Stimulated activated naive CD4-positive, alpha-beta T cell treated with Interleukin-2 at 50 U/mL for 16 hours (primary cell): ENCODE measurements around the gene RTKN.
"Not testable (repeated sequence)": the region's sequence is repeated elsewhere in the genome, so short reads cannot be mapped to it uniquely, and the experiment has no call there.

ENCODE experiments used
- DNase-seq: peaks from one replicate; lab custom pipeline; 2025; lab: John Stamatoyannopoulos, UW

The RTKN gene

DNA sequence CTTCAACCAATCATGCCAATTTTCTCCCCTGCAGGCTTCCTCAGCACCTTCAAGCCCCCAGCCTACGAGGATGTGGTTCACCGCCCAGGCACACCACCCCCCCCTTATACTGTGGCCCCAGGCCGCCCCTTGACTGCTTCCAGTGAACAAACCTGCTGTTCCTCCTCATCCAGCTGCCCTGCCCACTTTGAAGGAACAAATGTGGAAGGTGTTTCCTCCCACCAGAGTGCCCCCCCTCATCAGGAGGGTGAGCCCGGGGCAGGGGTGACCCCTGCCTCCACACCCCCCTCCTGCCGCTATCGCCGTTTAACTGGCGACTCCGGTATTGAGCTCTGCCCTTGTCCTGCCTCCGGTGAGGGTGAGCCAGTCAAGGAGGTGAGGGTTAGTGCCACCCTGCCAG, 18.4 kb upstream of the RTKN start:
- DNase-seq, result not testable (repeated sequence)

DNA sequence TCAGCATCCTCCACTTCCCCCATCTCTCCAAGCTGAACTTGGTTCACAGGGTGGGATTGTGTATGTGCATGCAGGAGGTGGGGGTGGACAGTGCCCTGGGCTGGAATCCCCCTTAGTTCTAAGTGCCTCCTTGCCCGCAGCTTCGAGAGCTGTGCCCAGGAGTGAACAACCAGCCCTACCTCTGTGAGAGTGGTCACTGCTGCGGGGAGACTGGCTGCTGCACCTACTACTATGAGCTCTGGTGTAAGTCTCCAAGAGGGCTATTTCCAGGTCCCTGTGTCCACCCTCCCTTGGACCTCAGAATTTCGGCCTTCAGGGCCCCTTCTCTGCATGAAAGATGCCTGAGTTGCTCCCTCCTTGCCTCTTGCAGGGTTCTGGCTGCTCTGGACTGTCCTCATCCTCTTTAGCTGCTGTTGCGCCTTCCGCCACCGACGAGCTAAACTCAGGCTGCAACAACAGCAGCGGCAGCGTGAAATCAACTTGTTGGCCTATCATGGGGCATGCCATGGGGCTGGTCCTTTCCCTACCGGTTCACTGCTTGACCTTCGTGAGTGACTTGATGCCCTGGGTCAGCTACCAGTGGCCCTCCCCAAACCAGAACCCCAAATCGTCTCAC, 17.9 kb upstream of the RTKN start:
- not testable (repeated sequence) for DNase-seq

DNA sequence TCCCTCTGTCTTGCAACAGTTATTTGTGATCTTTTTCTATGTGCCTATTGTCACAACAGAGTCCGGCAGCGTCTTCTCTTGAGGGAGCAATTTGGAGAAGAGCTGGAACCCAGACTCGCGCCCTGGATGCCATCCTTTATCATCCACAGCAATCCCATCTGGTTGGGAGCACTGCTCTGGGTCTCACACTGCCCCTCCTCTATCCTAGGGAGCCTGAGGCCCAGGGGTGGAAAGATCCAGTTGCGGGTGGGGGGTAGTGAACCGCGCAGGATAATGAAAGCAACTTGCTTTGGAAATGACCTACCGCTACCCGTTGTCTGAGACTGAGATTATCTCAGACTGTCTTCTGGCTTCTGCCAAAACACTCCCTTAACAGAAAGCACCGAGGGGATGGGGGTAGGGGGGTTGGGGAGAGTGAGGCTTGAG, 17.2 kb upstream of the RTKN start:
- DNase-seq, result no peak

DNA sequence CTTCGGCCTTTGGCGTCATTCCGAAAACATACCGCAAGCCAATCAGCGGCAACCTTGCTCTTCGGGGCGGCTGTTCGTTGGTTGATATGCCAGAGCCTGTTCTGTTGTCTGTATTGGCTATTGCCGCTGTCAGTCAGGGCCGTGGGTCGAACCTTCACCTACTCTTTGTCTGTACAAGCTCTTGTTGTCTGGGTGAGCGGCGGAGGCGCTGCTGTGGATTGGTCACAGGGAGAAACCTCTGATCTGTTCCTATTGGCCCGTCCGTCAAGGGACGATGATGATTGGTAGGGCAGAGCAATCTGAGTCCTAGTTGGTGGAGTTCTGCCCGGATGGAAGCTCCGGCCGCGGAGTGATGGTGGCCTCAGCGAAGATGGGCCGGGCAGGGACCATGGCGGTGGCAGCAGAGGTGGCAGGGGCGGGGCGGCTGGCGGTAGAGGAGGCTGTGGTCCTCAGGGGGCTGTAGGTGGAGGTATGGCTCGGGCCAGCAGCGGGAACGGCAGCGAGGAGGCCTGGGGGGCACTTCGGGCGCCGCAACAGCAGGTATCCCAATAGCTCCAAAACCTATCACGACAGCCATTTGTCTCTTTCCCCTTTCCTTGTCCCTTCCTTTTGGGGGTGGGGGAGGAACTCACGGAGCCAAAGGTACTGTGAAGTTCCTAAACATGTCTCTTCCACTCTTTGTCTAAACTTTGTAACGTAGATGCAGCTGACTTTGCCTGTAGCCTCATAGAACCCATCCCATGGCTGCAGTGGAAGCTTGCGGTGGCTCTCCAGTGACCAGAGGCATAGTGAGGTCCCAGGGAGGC, 16.6 kb upstream of the RTKN start, which contains the start of gene WBP1:
TSS of gene WBP1 (plus strand) at position 307 of the 806 bp plus-strand sequence. CDS start at position 472, 165 bp downstream.
- DNase-seq, result peak; percentile 99

DNA sequence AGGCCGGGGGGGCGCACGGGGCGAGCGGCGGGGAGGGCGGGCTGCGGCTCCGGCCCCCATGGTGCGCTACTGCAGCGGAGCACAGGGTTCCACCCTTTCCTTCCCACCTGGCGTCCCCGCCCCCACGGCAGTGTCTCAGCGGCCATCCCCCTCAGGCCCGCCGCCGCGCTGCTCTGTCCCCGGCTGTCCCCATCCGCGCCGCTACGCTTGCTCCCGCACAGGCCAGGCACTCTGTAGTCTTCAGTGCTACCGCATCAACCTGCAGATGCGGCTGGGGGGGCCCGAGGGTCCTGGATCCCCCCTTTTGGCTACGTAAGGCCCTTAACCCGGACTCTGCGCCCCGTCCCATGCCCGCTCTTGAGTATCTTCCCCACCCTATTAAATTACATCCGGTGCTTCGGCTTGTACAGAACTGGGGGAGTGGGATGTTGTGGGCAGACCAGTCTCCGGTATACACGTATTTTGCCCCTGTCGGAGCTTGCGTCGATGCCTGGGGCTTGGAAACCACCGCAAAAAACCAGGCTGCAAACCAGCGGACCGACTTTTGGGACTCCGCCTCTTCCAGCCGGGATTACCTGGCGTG, 15.9 kb upstream of the RTKN start:
- peak; percentile 82 for DNase-seq

DNA sequence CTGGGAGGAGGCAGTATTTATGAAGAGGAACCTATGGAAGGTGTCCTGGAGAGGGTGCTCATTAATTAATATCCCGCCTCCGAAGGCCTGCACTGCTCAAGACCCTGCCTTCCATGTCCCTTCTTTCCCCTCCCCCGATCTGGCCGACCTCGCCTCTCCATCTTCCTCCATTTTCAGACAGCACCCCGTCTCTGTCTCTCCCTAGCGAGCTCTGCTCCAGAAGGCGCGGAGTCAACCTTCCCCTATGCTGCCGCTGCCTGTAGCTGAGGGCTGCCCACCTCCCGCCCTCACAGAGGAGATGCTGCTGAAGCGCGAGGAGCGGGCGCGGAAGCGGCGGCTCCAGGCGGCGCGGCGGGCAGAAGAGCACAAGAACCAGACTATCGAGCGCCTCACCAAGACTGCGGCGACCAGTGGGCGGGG, 15.4 kb upstream of the RTKN start:
- no peak for DNase-seq

DNA sequence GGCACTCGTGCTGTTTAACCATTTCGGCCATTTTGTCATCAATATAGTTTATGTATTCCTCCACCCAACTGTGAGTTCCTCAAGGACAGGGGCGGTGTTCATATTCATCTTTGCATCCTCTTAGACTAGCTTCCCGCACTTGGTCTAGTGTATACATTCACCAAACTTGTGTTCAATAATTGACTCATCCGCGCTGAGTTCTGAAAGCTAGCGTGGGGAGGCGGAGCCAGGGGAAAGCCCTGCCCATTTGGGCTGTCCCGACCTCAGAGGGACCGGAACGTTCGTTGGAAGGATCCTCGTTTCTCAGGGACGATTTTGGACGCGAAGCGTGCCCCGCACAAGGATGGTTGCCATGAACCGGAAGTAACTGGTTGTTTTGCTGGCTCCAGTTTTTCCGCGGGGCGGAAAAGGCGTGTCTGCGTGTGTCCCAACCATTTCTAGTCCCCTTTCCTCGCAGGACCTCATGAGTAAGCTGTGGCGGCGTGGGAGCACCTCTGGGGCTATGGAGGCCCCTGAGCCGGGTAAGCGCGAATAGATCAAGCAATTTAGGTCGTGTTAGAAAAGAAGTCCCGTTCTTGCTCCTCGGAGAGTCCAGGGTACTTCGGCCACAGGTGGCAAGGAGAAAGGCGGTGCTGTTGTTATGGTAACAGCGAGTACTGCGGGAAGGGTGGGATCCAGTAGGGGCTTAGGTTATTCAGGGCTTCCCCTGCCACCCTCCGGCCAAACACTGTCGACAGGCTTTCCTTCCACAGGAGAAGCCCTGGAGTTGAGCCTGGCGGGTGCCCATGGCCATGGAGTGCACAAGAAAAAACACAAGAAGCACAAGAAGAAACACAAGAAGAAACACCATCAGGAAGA, 13.1 kb upstream of the RTKN start, which contains the start of gene INO80B:
TSS of gene INO80B (plus strand) at position 434 of the 858 bp plus-strand sequence. CDS start at position 464, 30 bp downstream.
- DNase-seq, result peak; percentile 94

DNA sequence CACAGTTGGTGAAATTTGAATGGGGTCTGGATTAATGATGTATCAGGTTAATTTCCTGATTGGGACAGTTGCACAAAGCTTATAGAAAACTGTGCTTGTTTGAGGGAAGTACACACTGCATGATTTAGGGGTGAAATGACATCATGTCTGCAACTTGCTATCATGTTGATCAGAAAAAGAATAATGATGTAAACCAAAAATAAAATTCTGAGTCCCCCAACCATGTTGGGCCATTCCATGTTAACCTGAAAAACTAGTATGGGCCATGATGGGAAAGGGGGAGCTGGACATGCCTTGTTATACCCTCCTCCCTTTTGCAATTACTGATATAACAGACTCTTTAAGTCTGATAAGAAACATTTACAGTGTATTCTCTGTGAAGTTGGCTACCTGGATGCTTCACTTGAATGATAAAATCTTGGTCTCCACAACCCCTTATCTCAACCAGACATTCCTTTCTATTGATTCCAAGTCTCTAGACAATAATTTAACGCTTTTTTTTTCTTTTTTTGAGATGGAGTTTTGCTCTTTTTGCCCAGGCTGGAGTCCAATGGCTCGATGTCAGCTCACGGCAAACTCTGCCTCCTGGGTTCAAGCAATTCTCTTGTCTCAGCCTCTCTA, 8.9 kb upstream of the RTKN start:
- no peak for DNase-seq

DNA sequence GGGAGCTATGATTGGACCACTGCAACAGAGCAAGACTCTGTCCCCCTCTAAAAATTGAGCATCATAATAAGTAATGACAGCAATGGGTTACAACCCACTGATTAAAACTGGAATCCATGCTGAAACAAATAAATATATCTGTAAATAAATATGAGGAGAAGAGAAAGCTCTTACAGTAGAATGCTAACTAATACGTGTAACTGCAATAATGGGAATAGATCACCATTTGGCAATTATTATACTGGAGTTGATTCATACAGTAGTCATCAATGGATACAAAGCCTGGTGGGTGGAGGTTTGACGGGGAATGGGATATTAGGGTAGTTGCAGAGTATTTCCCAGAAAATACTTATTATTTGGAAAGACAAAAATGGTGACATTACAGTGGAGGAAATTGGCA, 7.0 kb upstream of the RTKN start:
- no peak for DNase-seq

DNA sequence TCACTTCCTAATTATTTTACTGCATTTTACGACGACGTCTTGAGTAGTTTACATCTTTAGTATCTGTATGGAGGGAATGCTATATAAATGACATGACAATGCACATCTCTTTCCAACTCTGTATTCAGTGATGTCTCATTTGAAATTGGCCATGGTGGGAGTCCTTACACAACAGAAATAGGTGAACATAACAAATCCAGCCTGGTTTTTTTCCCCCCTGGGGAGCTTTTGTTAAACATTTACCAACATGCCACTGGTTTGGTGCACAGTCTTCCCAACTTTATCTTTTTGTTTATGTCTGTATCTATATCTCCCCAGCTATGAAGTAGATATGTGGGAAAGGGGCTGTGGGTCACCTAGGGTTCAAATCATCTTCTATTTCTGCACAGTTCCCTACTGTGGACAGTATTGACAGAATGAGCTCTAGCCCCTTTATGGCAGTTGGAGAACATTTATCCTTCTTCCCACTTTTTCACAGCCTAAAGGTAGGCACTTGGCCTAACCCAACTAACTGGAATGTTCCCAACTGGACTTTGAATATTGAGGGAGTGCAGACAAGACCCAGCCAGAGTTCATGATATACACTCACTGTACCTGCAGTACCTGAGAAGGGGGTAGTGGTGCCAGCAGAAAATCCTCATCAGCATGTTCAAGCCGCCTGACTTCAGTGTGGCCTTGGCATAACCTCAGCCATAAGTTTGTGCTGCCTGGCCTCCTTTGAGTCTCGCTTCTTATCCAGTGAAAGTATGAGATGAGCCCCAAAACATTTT, 5.7 kb upstream of the RTKN start:
- no peak for DNase-seq

DNA sequence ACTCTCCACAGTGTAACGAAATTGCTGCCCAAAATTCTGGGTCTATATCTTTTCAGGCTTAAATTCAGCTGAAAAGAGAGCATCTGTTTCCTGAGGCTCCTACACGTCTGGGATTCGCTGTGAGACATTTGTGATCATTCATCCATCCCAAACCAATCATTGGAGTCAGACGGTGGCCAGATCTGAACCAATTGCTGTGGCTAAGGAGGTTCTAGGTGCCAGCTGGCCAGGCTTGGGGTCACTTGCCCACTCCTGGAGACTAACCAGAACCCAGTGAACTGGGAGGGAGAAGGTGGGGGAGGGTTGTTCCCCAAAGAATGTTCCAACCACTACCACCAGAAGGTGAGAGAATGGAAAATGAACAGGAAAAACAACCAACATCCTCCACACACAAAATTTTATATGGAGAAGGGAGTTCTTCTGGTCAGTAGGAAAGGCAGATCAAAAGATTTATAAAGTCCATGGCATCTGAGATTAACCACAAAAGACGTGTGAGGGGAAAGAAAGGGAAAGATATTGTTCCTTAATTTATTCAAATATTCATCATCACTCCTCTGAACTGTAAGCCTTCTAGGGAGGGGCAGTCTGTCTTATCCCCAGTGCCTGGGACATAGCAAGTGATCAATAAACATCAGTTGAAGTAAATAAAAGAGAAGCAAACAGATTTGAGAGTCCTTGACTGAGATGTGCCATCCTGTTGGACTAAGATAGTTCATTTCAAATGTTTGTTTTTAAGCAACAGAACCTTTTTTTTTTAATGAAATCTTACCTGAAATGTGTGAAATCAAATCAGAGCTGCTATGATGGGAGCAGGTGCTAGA, 3.0 kb upstream of the RTKN start:
- no peak for DNase-seq

DNA sequence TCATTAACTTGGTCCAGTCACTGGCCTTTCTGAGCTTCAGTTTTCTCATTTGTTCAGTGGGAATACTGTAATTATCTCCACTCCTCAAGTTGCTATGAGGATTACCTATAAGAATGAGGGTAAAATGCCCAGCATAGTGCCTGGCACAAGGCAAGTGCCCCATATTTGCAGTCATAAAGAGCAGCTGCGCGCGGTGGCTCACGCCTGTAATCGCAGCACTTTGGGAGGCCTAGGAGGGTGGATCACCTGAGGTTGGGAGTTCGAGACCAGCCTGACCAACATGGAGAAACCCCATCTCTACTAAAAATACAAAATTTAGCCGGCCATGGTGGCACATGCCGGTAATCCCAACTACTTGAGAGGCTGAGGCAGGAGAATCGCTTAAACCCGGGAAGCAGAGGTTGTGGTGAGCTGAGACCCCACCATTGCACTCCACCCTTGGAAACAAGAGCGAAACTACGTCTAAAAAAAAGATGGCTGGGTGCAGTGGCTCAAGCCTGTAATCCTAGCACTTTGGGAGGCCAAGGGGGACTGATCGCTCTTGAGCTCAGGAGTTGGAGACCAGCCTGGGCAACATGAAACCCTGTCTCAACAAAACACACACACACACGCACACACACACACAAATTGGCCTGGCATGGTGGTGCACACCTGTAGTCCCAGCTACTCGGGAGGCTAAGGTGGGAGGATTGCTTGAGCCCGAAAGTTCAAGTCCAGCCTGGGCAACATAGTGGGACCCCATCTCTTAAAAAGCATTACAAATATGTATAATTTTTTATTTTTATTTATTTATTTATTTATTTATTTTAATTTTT, 953 bp upstream of the RTKN start:
- DNase-seq, result not testable (repeated sequence)

DNA sequence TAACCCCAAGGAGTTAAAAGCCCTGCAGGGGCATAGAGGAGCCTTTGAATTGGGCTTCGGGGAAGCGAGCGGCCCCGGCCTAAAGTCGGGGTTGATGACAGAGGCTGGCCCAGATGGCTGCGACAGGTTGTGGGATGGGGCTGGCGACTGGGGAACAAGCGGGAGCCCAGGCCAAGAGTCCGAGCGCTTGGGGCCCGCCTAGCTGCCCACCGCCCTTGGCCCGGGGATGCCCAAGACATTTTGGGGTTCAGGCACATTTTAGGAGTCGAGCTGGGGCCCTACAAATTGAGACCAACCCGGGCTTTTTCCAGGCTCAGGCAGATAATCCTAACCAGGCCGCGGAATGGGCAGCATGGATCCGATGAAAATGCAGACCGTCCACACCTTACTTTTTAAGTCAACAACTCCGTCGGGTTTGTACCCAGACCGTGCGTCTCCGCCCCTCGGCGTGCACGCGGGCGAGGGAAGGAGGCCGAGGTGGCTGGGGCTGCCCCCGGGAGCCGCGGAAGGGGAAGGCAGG, 507 bp downstream of the RTKN start:
- no peak for DNase-seq

DNA sequence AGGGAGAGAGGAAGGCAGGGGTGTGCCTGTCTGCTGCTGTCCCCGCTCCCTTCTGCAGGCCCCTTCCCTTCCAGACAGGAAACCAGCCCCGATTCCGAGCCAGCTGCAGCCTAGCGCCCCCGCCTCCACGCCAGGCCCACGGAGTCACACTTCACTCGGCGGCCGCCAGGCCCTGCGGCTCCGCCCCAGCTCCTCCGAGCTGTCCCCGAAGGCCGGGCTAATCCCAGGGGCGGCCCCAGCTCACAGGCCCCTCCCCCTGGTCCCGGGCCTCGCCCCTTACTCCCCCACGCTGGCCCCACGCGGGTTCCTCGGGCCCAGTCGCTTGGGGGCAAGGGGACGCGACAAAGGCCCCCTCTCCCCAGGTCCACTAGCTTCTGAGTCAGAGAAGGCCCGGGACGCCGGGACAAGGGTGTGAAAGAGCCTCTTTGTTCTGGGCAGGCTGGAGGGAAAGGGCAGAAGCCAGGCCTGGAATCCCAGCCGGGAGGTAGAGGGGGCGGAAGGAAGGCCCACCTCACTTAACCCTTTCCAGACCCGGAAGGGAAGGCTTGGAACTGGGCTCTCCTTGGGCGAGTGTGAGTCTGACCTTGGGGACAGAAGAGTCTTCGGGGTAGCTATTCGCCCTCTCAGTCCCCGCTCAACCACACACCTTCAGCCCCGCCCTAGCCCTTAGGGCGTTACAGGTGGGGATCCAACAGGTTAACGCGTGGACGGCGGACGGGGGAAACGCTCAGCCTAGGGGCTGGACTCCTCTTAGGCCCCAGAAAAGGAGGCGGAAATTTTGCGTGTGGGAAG, 1.2 kb downstream of the RTKN start:
- peak; percentile 29 for DNase-seq

DNA sequence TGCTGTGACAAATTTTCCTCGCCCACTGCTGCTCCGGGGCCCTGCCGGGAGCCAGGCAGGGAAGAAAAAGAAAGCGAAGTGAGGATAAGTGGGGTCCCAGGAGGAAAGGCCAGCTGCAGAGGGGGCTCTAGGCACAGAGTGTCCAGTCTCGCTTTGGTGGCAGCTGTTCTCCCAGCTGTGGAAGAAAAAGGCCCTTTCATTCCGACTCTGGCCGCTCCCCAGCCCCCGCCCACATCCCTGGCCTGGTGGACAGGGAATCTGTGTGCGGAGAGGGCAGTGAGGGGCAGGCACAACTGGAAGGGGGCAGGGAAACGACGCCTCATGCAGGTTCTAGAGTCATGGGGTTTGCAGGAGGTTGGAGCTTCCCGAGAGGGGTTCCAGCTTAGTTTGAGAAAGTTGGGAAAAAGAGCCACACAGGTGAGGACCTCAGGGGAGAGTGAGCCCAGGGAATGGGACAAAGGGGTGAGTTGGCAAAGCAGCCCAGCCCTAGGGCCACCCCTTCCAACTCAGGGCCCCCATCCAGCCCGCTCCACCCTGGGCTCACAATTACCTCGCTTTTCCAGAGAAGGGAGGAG, 1.8 kb downstream of the RTKN start:
- DNase-seq, result no peak

DNA sequence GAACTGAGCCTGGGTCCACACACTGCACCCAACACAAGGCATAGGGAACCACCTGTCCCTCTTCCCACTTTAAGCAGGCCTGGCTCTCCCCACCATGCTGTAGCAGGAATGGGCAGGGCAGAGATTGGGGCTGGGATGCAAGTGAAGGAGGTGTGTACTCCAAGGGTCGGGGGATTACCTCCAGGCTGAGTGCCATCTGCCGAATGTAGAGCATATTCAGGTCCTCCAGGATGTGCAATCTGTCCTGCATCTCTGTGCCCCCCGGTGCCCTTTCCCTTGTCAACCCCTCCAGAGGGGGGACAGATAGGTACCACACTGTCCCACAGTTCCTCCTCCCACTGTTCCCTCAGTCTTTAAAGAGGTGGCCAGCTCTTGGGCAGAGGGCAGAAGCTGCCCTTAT, 2.4 kb downstream of the RTKN start:
- DNase-seq, result no peak

DNA sequence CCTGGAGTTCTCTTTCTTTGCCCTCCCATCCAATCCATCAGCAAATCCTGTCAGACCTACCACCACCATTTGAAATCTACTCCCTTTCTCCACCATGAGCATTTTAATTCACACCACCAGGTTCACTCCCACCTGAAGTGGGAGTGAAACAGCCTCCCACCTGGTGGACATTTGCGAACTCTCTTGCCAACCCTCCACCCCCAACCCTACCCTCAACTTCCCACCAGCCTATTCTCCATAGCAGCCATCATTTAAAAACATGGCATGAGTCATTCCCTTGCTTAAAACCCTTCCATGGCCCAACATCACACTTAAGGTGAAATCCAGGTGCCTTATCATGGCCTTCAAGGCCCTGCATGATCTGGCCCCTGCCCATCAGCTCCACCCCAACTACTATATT, 3.5 kb downstream of the RTKN start:
- DNase-seq, result no peak
